ENCODE results near the gene PTPRK.

PTPRK gene

DNA sequence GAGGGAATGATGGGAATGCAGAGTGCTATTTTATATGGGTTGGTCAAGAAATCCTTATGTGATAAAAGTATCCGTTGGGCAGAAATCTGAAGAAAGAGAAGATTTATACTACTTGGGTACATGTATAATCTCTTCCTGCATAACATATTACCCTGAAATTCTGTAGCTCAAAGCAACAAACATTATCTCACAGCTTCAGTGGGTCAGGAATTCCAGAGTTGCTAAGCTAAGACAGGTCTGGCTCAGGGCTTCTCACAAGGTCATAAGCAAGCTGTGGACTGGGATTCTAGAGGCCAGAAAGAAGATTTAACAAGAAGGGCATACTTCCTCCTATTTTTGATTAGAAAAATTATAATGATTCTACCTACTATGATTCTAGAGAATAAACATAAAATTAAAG, 447.0 kb downstream of the PTPRK start:
- ATAC-seq = no peak
- TF ChIP-seq ESRRG (CRISPR knock-in tag; IDR thresholded peaks at IDR 0.05) (no peak), ZC3H10 (CRISPR knock-in tag; IDR thresholded peaks at IDR 0.05) (no peak), SNAI2 (CRISPR knock-in tag; IDR thresholded peaks at IDR 0.05) (no peak), PPARA (CRISPR knock-in tag; IDR thresholded peaks at IDR 0.05; ENCODE audit: borderline replicate concordance) (no peak), ZNF8 (CRISPR knock-in tag; IDR thresholded peaks at IDR 0.05) (no peak), ZNF70 (CRISPR knock-in tag; IDR thresholded peaks at IDR 0.05) (no peak)
- TF ChIP-seq, protein P1, sequence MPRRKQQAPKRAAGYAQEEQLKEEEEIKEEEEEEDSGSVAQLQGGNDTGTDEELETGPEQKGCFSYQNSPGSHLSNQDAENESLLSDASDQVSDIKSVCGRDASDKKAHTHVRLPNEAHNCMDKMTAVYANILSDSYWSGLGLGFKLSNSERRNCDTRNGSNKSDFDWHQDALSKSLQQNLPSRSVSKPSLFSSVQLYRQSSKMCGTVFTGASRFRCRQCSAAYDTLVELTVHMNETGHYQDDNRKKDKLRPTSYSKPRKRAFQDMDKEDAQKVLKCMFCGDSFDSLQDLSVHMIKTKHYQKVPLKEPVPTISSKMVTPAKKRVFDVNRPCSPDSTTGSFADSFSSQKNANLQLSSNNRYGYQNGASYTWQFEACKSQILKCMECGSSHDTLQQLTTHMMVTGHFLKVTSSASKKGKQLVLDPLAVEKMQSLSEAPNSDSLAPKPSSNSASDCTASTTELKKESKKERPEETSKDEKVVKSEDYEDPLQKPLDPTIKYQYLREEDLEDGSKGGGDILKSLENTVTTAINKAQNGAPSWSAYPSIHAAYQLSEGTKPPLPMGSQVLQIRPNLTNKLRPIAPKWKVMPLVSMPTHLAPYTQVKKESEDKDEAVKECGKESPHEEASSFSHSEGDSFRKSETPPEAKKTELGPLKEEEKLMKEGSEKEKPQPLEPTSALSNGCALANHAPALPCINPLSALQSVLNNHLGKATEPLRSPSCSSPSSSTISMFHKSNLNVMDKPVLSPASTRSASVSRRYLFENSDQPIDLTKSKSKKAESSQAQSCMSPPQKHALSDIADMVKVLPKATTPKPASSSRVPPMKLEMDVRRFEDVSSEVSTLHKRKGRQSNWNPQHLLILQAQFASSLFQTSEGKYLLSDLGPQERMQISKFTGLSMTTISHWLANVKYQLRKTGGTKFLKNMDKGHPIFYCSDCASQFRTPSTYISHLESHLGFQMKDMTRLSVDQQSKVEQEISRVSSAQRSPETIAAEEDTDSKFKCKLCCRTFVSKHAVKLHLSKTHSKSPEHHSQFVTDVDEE (CRISPR knock-in tag; IDR thresholded peaks at IDR 0.05) = no peak
- TF ChIP-seq, protein P2, sequence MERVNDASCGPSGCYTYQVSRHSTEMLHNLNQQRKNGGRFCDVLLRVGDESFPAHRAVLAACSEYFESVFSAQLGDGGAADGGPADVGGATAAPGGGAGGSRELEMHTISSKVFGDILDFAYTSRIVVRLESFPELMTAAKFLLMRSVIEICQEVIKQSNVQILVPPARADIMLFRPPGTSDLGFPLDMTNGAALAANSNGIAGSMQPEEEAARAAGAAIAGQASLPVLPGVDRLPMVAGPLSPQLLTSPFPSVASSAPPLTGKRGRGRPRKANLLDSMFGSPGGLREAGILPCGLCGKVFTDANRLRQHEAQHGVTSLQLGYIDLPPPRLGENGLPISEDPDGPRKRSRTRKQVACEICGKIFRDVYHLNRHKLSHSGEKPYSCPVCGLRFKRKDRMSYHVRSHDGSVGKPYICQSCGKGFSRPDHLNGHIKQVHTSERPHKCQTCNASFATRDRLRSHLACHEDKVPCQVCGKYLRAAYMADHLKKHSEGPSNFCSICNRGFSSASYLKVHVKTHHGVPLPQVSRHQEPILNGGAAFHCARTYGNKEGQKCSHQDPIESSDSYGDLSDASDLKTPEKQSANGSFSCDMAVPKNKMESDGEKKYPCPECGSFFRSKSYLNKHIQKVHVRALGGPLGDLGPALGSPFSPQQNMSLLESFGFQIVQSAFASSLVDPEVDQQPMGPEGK (CRISPR knock-in tag; IDR thresholded peaks at IDR 0.05; ENCODE audit: borderline replicate concordance) = no peak
- TF ChIP-seq, protein P3, sequence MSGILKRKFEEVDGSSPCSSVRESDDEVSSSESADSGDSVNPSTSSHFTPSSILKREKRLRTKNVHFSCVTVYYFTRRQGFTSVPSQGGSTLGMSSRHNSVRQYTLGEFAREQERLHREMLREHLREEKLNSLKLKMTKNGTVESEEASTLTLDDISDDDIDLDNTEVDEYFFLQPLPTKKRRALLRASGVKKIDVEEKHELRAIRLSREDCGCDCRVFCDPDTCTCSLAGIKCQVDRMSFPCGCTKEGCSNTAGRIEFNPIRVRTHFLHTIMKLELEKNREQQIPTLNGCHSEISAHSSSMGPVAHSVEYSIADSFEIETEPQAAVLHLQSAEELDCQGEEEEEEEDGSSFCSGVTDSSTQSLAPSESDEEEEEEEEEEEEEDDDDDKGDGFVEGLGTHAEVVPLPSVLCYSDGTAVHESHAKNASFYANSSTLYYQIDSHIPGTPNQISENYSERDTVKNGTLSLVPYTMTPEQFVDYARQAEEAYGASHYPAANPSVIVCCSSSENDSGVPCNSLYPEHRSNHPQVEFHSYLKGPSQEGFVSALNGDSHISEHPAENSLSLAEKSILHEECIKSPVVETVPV (CRISPR knock-in tag; IDR thresholded peaks at IDR 0.05) = no peak

DNA sequence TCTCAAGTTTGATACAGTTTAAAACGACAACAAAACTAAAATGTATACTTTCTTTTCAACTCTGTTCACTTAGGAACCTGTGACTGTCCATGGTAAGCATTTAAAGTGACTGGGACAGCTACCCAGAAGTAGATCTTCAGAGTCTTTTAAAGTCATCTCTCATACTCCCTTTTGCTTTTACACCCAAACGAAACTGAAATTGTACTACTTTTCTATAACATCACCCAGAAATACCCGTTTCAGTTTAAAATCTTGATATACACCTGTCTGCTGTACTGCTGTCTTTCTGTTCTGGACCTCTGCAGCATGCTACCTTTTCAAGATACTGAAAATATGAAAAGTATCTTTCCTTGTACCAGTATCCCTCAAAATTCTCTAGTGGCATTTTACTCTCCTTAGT, 449.2 kb downstream of the PTPRK start:
- no peak for ATAC-seq
- TF ChIP-seq, protein P3 (CRISPR knock-in tag; IDR thresholded peaks at IDR 0.05) = no peak
- no peak for TF ChIP-seq ISL1 (CRISPR knock-in tag; IDR thresholded peaks at IDR 0.05)
- no peak for TF ChIP-seq BACH2 (CRISPR knock-in tag; IDR thresholded peaks at IDR 0.05; ENCODE audit: borderline replicate concordance)
- TF ChIP-seq CSDC2 (CRISPR knock-in tag; IDR thresholded peaks at IDR 0.05) = no peak
- no peak for TF ChIP-seq ZNF8 (CRISPR knock-in tag; IDR thresholded peaks at IDR 0.05)
- TF ChIP-seq ZNF565 (CRISPR knock-in tag; conservative IDR thresholded peaks at IDR 0.05; ENCODE audit: low read depth) = no peak
- no peak for TF ChIP-seq ZNF70 (CRISPR knock-in tag; IDR thresholded peaks at IDR 0.05)
- TF ChIP-seq RARB (CRISPR knock-in tag; IDR thresholded peaks at IDR 0.05) = no peak
- TF ChIP-seq, protein P2 (CRISPR knock-in tag; IDR thresholded peaks at IDR 0.05; ENCODE audit: borderline replicate concordance) = no peak
- no peak for TF ChIP-seq ESRRG (CRISPR knock-in tag; IDR thresholded peaks at IDR 0.05)
- TF ChIP-seq, protein P4, sequence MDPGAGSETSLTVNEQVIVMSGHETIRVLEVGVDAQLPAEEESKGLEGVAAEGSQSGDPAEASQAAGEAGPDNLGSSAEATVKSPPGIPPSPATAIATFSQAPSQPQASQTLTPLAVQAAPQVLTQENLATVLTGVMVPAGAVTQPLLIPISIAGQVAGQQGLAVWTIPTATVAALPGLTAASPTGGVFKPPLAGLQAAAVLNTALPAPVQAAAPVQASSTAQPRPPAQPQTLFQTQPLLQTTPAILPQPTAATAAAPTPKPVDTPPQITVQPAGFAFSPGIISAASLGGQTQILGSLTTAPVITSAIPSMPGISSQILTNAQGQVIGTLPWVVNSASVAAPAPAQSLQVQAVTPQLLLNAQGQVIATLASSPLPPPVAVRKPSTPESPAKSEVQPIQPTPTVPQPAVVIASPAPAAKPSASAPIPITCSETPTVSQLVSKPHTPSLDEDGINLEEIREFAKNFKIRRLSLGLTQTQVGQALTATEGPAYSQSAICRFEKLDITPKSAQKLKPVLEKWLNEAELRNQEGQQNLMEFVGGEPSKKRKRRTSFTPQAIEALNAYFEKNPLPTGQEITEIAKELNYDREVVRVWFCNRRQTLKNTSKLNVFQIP (CRISPR knock-in tag; IDR thresholded peaks at IDR 0.05; ENCODE audit: borderline replicate concordance, low read depth) = no peak
- TF ChIP-seq TOX (CRISPR knock-in tag; IDR thresholded peaks at IDR 0.05; ENCODE audit: borderline replicate concordance) = no peak
- TF ChIP-seq PPARA (CRISPR knock-in tag; IDR thresholded peaks at IDR 0.05; ENCODE audit: borderline replicate concordance) = no peak
- no peak for TF ChIP-seq ZC3H10 (CRISPR knock-in tag; IDR thresholded peaks at IDR 0.05)
- TF ChIP-seq, protein P1 (CRISPR knock-in tag; IDR thresholded peaks at IDR 0.05) = no peak
- TF ChIP-seq, protein P5, sequence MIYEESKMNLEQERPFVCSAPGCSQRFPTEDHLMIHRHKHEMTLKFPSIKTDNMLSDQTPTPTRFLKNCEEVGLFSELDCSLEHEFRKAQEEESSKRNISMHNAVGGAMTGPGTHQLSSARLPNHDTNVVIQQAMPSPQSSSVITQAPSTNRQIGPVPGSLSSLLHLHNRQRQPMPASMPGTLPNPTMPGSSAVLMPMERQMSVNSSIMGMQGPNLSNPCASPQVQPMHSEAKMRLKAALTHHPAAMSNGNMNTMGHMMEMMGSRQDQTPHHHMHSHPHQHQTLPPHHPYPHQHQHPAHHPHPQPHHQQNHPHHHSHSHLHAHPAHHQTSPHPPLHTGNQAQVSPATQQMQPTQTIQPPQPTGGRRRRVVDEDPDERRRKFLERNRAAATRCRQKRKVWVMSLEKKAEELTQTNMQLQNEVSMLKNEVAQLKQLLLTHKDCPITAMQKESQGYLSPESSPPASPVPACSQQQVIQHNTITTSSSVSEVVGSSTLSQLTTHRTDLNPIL (CRISPR knock-in tag; IDR thresholded peaks at IDR 0.05; ENCODE audit: low read depth) = no peak
- TF ChIP-seq ARNTL (CRISPR knock-in tag; IDR thresholded peaks at IDR 0.05; ENCODE audit: borderline replicate concordance, low read depth) = no peak
- no peak for TF ChIP-seq TCF4 (CRISPR knock-in tag; IDR thresholded peaks at IDR 0.05; ENCODE audit: borderline replicate concordance)

Data from SK-N-SH treated with all-trans-retinoic acid at 6 μM for 48 hours (cell line).